ENCODE data around the gene OPCML.

OPCML gene

DNA sequence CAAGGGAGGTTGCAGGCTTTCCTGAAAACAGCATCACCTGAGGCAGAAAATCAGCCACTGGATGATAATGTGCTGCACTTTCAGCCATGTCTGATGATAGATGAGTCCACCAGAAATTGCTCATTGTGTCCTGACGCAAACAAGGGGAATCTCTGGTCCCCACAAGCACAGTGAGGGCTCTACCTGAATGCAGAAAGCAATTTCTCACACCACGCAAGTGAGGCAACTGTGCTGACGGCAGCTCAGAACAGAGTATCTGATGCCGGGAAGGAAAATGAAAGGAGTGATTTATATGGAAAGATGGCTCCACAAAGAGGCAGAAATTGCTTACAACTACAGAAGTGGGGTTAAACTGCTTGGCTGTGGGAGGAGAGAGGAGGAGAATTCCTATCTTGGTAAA, 867.1 kb downstream of the OPCML start:
- TF ChIP-seq CTCF (IDR thresholded peaks at IDR 0.05): no peak

GRCh38 chr11:132658696-132659095, 873.6 kb downstream of the OPCML start:
- no peak for TF ChIP-seq CTCF (IDR thresholded peaks at IDR 0.05)

- no peak for TF ChIP-seq CTCF (IDR thresholded peaks at IDR 0.05)
Observed at GRCh38 chr11:132658004-132658403, 874.3 kb downstream of the OPCML start.

DNA sequence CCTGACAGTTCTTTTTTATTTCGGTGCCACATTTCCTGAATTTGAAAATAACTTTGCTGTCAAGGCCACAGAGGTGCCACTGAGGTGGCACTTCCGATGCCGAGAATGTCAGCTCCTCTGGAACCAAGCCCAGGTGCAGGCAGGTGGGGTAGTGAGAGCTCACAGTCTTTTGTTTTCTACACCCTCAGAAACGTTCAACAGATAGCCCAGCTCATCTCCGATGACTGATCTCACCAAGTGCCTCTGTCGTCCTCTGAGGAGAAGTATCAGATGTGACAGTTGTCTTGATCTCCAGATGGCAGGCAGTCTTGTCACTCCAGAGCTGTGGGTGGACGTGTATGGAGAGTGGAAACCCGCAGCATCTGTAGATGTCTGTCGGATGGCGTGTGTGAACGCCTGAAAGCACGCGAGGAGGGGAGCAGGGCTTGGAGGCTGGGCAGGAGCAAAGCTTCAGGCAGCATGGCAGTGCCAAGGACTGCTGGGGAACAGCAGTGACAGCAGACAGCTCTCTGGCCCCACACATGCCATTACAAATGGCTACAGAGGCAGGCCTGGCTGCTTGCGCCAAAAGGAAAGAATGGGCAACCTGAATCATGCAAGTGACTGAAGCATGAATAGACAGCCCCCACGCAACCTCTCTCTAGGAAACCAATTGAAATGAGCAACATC, 877.0 kb downstream of the OPCML start:
- TF ChIP-seq CTCF (IDR thresholded peaks at IDR 0.05): no peak

GRCh38 chr11:132653237-132653636, 879.1 kb downstream of the OPCML start:
- TF ChIP-seq CTCF (IDR thresholded peaks at IDR 0.05): no peak

GRCh38 chr11:132650969-132651720, 881.2 kb downstream of the OPCML start:
- no peak for TF ChIP-seq CTCF (IDR thresholded peaks at IDR 0.05)

DNA sequence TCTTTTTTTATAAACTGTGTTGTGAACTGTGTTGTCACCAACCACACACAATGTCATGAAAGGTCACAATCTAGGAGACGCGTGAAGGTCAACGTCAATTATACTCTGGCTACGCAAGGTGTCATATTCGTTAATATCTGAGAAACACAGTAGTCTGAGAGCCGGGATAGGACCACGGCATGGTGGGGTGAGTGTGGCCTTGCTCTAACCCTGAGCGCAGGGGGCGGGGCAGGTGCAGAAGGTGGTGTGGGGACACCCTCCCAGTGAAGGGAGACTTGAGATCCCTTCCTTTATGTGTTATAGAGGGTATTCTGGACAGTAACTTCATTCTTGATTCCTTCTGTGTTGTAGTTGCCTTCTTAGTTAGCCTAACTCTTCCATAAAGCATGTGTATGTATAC, 883.0 kb downstream of the OPCML start:
- no peak for TF ChIP-seq CTCF (IDR thresholded peaks at IDR 0.05)
